Astrocyte (in vitro differentiated cells and primary cell): ENCODE data around the gene ANKRD44. TPM values are rescaled to one million over a fixed set of nuclear protein-coding genes. Genes with fewer than 3 reads are reported as not detected.
"Not testable (repeated sequence)": the region's sequence is repeated elsewhere in the genome, so short reads cannot be mapped to it uniquely, and the experiment has no call there.

Source experiments
- DNase-seq: peaks from one replicate; pipeline ENCODE4 v3.0.0-alpha.2; 2010; ENCODE audit warnings: low read depth
- FAIRE-seq: peaks from 2 replicates; lab custom pipeline; 2011; peaks lifted over from hg19 to GRCh38; lab: Jason Lieb, UNC
- H2AFZ ChIP-seq: 2 replicates; pipeline ENCODE4 v1.6.0; 2012; ENCODE audit warnings: low read depth, low read length, inconsistent platforms
- H3K27ac ChIP-seq: 2 replicates; pipeline ENCODE4 v1.5.1; 2011; ENCODE audit warnings: low read depth, low read length, inconsistent platforms
- H3K27me3 ChIP-seq: 2 replicates; pipeline ENCODE4 v1.6.0; 2011; ENCODE audit warnings: low read length, inconsistent platforms; ENCODE audit not compliant: insufficient read depth
- H3K36me3 ChIP-seq: 2 replicates; pipeline ENCODE4 v1.5.1; 2011; ENCODE audit warnings: low read length, inconsistent platforms; ENCODE audit not compliant: insufficient read depth
- H3K4me1 ChIP-seq: 2 replicates; pipeline ENCODE4 v1.5.1; 2011; ENCODE audit warnings: low read length, inconsistent platforms; ENCODE audit not compliant: insufficient read depth
- H3K4me2 ChIP-seq: 2 replicates; pipeline ENCODE4 v1.6.0; 2012; ENCODE audit warnings: low read length, inconsistent platforms
- H3K4me3 ChIP-seq: 2 replicates; pipeline ENCODE4 v1.5.1; 2011; ENCODE audit warnings: low read depth, mild to moderate bottlenecking, low read length, inconsistent platforms; ENCODE audit not compliant: insufficient read depth
- H3K79me2 ChIP-seq: 2 replicates; pipeline ENCODE4 v1.6.0; 2012; ENCODE audit warnings: mild to moderate bottlenecking, low read length, inconsistent platforms; ENCODE audit not compliant: insufficient read depth
- H3K9ac ChIP-seq: 2 replicates; pipeline ENCODE4 v1.6.0; 2012; ENCODE audit warnings: mild to moderate bottlenecking, low read length, inconsistent platforms
- H3K9me3 ChIP-seq: 2 replicates; pipeline ENCODE4 v1.5.1; 2012; ENCODE audit warnings: low read depth, mild to moderate bottlenecking, low read length, inconsistent platforms; ENCODE audit not compliant: insufficient read depth
- H4K20me1 ChIP-seq: 2 replicates; pipeline ENCODE4 v1.6.0; 2012; ENCODE audit warnings: low read length, inconsistent platforms; ENCODE audit not compliant: insufficient read depth
- H3K27ac Mint-ChIP-seq: one replicate; pipeline ENCODE4 v1.8.0; 2021; ENCODE audit warnings: mild to moderate bottlenecking, mixed read lengths; ENCODE audit not compliant: unreplicated experiment
- H3K27me3 Mint-ChIP-seq: one replicate; pipeline ENCODE4 v1.8.0; 2021; ENCODE audit warnings: low read depth, mixed read lengths; ENCODE audit not compliant: unreplicated experiment
- H3K36me3 Mint-ChIP-seq: one replicate; pipeline ENCODE4 v1.8.0; 2021; ENCODE audit warnings: low read depth, mixed read lengths; ENCODE audit not compliant: unreplicated experiment
- H3K4me1 Mint-ChIP-seq: one replicate; pipeline ENCODE4 v1.8.0; 2021; ENCODE audit warnings: low read depth, mixed read lengths; ENCODE audit not compliant: unreplicated experiment
- H3K4me3 Mint-ChIP-seq: one replicate; pipeline ENCODE4 v1.8.0; 2021; ENCODE audit warnings: mild to moderate bottlenecking, moderate library complexity, mixed read lengths; ENCODE audit not compliant: unreplicated experiment
- H3K9me3 Mint-ChIP-seq: one replicate; pipeline ENCODE4 v1.8.0; 2021; ENCODE audit warnings: mild to moderate bottlenecking, mixed read lengths; ENCODE audit not compliant: unreplicated experiment
- EZH2 ChIP-seq: IDR thresholded peaks from 2 replicates; pipeline ENCODE4 v1.6.1; 2012; ENCODE audit warnings: mild to moderate bottlenecking, low read length, inconsistent platforms; ENCODE audit not compliant: insufficient read depth
- total RNA-seq: library from RNA; stranded (reverse); gene quantifications from 2 replicates; pipeline ENCODE4 v1.2.1, GENCODE V29; 2021
- TF ChIP-seq, protein P1 (sequence below): IDR thresholded peaks from 2 replicates; pipeline ENCODE4 v1.5.1; 2011; ENCODE audit warnings: low read depth, mild to moderate bottlenecking, inconsistent platforms, low read length, moderate library complexity; ENCODE audit not compliant: insufficient read depth

ANKRD44 gene
- total RNA-seq, 1 donor from 2014 or later, result 7.2 TPM

DNA sequence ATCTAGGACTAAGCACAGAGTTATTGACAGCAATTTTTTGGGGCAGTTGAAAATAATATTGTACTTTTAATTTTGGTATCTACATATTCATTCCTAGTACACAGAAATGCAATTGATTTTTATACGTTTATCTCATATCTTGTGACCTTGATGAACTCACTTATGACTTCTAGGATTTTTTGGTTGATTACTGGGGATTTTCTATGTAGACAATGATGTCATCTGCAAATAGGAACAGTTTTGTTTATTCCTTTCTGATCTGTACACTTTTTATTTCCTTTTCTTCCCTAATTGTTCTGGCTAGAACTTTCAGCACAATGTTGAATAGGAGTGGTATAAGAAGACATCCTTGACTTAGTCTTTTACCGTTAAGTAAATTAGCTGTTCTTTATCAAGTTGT lies 240.6 kb downstream of the ANKRD44 start:
- Mint-ChIP-seq H3K27me3 (no peaks in the 10 kb centered on the region), H3K36me3 (no peaks in the 10 kb centered on the region), H3K4me3 (no peak overlapping the region), H3K4me1 (no peaks in the 10 kb centered on the region), H3K27ac (no peak overlapping the region), H3K9me3 (no peaks in the 10 kb centered on the region)
- H4K20me1 ChIP-seq, result no peaks in the 10 kb centered on the region
- H3K4me3 ChIP-seq, result no peak overlapping the region
- no peak overlapping the region for H2AFZ ChIP-seq
- H3K9ac ChIP-seq, result no peak overlapping the region
- no peaks in the 10 kb centered on the region for H3K27me3 ChIP-seq
- no peaks in the 10 kb centered on the region for H3K79me2 ChIP-seq
- TF ChIP-seq EZH2, result no peak
- TF ChIP-seq, protein P1, sequence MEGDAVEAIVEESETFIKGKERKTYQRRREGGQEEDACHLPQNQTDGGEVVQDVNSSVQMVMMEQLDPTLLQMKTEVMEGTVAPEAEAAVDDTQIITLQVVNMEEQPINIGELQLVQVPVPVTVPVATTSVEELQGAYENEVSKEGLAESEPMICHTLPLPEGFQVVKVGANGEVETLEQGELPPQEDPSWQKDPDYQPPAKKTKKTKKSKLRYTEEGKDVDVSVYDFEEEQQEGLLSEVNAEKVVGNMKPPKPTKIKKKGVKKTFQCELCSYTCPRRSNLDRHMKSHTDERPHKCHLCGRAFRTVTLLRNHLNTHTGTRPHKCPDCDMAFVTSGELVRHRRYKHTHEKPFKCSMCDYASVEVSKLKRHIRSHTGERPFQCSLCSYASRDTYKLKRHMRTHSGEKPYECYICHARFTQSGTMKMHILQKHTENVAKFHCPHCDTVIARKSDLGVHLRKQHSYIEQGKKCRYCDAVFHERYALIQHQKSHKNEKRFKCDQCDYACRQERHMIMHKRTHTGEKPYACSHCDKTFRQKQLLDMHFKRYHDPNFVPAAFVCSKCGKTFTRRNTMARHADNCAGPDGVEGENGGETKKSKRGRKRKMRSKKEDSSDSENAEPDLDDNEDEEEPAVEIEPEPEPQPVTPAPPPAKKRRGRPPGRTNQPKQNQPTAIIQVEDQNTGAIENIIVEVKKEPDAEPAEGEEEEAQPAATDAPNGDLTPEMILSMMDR, result no peak
- no peak overlapping the region for H3K27ac ChIP-seq
- no peaks in the 10 kb centered on the region for H3K36me3 ChIP-seq
- H3K4me1 ChIP-seq, result peaks cover 3% of the 10 kb centered on the region
- no peak overlapping the region for H3K4me2 ChIP-seq
- H3K9me3 ChIP-seq, result no peaks in the 10 kb centered on the region
- FAIRE-seq (no peak), DNase-seq (no peak)

DNA sequence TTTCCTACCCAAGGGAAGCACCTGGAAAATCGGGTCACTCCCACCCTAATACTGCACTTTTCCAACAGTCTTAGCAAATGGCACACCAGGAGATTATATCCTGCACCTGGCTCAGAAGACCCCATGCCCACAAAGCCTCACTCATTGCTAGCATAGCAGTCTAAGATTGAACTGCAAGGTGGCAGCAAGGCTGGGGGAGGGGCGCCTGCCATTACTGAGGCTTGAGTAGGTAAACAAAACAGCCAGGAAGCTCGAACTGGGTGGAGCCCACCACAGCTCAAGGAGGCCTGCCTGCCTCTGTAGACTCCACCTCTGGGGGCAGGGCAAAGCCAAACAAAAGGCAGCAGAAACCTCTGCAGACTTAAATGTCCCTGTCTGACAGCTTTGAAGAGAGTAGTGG lies 248.0 kb downstream of the ANKRD44 start:
- H3K9me3 Mint-ChIP-seq, H3K27me3 Mint-ChIP-seq, H3K79me2 ChIP-seq, H3K27me3 ChIP-seq, H3K36me3 ChIP-seq, H3K4me2 ChIP-seq, FAIRE-seq, H3K36me3 Mint-ChIP-seq, H3K4me1 ChIP-seq, H4K20me1 ChIP-seq, H3K9ac ChIP-seq, H3K9me3 ChIP-seq, H3K4me1 Mint-ChIP-seq, H2AFZ ChIP-seq, H3K27ac Mint-ChIP-seq, DNase-seq, H3K4me3 Mint-ChIP-seq, H3K4me3 ChIP-seq, H3K27ac ChIP-seq: not testable (repeated sequence)

- Mint-ChIP-seq H3K36me3 (peaks cover 6% of the 10 kb centered on the region), H3K27ac (no peak overlapping the region), H3K4me3 (no peak overlapping the region), H3K4me1 (peaks cover 2% of the 10 kb centered on the region), H3K27me3 (no peaks in the 10 kb centered on the region), H3K9me3 (peaks cover 17% of the 10 kb centered on the region)
- FAIRE-seq (no peak), DNase-seq (no peak)
- Histone ChIP-seq H4K20me1 (no peaks in the 10 kb centered on the region), H3K4me2 (no peak overlapping the region), H3K36me3 (no peaks in the 10 kb centered on the region), H3K9ac (no peak overlapping the region), H2AFZ (no peak overlapping the region), H3K4me3 (no peak overlapping the region), H3K9me3 (no peaks in the 10 kb centered on the region), H3K4me1 (no peaks in the 10 kb centered on the region), H3K27ac (no peak overlapping the region), H3K79me2 (no peaks in the 10 kb centered on the region), H3K27me3 (no peaks in the 10 kb centered on the region)
- TF ChIP-seq EZH2, result no peak
- TF ChIP-seq, protein P1, result no peak
Measured at GRCh38 chr2:197059477-197059876, 251.1 kb downstream of the ANKRD44 start.
